ENCODE results near the gene SHROOM4.

The SHROOM4 gene

GRCh38 chrX:50842221-50842620 lies 28.2 kb upstream of the SHROOM4 start:
- TF ChIP-seq, protein P1, sequence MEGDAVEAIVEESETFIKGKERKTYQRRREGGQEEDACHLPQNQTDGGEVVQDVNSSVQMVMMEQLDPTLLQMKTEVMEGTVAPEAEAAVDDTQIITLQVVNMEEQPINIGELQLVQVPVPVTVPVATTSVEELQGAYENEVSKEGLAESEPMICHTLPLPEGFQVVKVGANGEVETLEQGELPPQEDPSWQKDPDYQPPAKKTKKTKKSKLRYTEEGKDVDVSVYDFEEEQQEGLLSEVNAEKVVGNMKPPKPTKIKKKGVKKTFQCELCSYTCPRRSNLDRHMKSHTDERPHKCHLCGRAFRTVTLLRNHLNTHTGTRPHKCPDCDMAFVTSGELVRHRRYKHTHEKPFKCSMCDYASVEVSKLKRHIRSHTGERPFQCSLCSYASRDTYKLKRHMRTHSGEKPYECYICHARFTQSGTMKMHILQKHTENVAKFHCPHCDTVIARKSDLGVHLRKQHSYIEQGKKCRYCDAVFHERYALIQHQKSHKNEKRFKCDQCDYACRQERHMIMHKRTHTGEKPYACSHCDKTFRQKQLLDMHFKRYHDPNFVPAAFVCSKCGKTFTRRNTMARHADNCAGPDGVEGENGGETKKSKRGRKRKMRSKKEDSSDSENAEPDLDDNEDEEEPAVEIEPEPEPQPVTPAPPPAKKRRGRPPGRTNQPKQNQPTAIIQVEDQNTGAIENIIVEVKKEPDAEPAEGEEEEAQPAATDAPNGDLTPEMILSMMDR (IDR thresholded peaks at IDR 0.05; ENCODE audit: unreplicated experiment in 3 of 3) = no peak
- Mint-ChIP-seq H3K27me3 (ENCODE audit: low read depth) (peaks cover 3% of the 10 kb centered on the region), H3K27ac (no peak overlapping the region), H3K4me3 (no peak overlapping the region), H3K4me1 (no peaks in the 10 kb centered on the region), H3K9me3 (peaks cover 28% of the 10 kb centered on the region), H3K36me3 (ENCODE audit: low read depth) (no peaks in the 10 kb centered on the region)

GRCh38 chrX:50839730-50840129 lies 25.7 kb upstream of the SHROOM4 start:
- Mint-ChIP-seq H3K4me3 (no peak overlapping the region), H3K27ac (no peak overlapping the region), H3K9me3 (peaks cover 18% of the 10 kb centered on the region), H3K4me1 (no peaks in the 10 kb centered on the region), H3K27me3 (ENCODE audit: low read depth) (peaks cover 3% of the 10 kb centered on the region), H3K36me3 (ENCODE audit: low read depth) (no peaks in the 10 kb centered on the region)
- TF ChIP-seq, protein P1 (IDR thresholded peaks at IDR 0.05; ENCODE audit: unreplicated experiment in 3 of 3) = no peak

- peaks cover 18% of the 10 kb centered on the region for H3K9me3 Mint-ChIP-seq
- H3K27ac Mint-ChIP-seq = peak overlapping the region in 1 of 3 experiments; percentile 31
- H3K4me3 Mint-ChIP-seq = no peak overlapping the region
- H3K4me1 Mint-ChIP-seq = no peaks in the 10 kb centered on the region
- peaks cover 3% of the 10 kb centered on the region for H3K27me3 Mint-ChIP-seq (ENCODE audit: low read depth)
- H3K36me3 Mint-ChIP-seq (ENCODE audit: low read depth) = no peaks in the 10 kb centered on the region
- TF ChIP-seq, protein P1 (IDR thresholded peaks at IDR 0.05; ENCODE audit: unreplicated experiment in 3 of 3) = no peak
Measured at GRCh38 chrX:50838820-50839600, 25.0 kb upstream of the SHROOM4 start.

GRCh38 chrX:50827996-50828395 lies 14.0 kb upstream of the SHROOM4 start:
- TF ChIP-seq, protein P1 (IDR thresholded peaks at IDR 0.05; ENCODE audit: unreplicated experiment in 3 of 3) = no peak
- H3K9me3 Mint-ChIP-seq = no peaks in the 10 kb centered on the region
- H3K27me3 Mint-ChIP-seq (ENCODE audit: low read depth) = no peaks in the 10 kb centered on the region
- no peak overlapping the region for H3K27ac Mint-ChIP-seq
- no peaks in the 10 kb centered on the region for H3K4me1 Mint-ChIP-seq
- no peaks in the 10 kb centered on the region for H3K36me3 Mint-ChIP-seq (ENCODE audit: low read depth)
- H3K4me3 Mint-ChIP-seq = no peak overlapping the region

- no peaks in the 10 kb centered on the region for H3K27me3 Mint-ChIP-seq (ENCODE audit: low read depth)
- no peaks in the 10 kb centered on the region for H3K9me3 Mint-ChIP-seq
- H3K4me1 Mint-ChIP-seq = no peaks in the 10 kb centered on the region
- TF ChIP-seq, protein P1 (IDR thresholded peaks at IDR 0.05; ENCODE audit: unreplicated experiment in 3 of 3) = no peak
- H3K36me3 Mint-ChIP-seq (ENCODE audit: low read depth) = no peaks in the 10 kb centered on the region
- H3K4me3 Mint-ChIP-seq = no peak overlapping the region
- H3K27ac Mint-ChIP-seq = no peak overlapping the region
Measured at GRCh38 chrX:50825825-50826224, 11.8 kb upstream of the SHROOM4 start.

GRCh38 chrX:50818986-50819385 lies 5.0 kb upstream of the SHROOM4 start:
- Mint-ChIP-seq H3K27me3 (ENCODE audit: low read depth) (no peaks in the 10 kb centered on the region), H3K4me1 (no peaks in the 10 kb centered on the region), H3K36me3 (ENCODE audit: low read depth) (no peaks in the 10 kb centered on the region), H3K27ac (no peak overlapping the region), H3K4me3 (no peak overlapping the region), H3K9me3 (peaks cover 3% of the 10 kb centered on the region)
- TF ChIP-seq, protein P1 (IDR thresholded peaks at IDR 0.05; ENCODE audit: unreplicated experiment in 3 of 3) = no peak

Measured in nephron (organoid).